Astrocyte (in vitro differentiated cells and primary cell): ENCODE data around the gene UNC50.

Source experiments
- EZH2 ChIP-seq: IDR thresholded peaks from 2 replicates; pipeline ENCODE4 v1.6.1; 2012; ENCODE audit warnings: mild to moderate bottlenecking, low read length, inconsistent platforms; ENCODE audit not compliant: insufficient read depth
- TF ChIP-seq, protein P1 (sequence below): IDR thresholded peaks from 2 replicates; pipeline ENCODE4 v1.5.1; 2011; ENCODE audit warnings: low read depth, mild to moderate bottlenecking, inconsistent platforms, low read length, moderate library complexity; ENCODE audit not compliant: insufficient read depth

DNA sequence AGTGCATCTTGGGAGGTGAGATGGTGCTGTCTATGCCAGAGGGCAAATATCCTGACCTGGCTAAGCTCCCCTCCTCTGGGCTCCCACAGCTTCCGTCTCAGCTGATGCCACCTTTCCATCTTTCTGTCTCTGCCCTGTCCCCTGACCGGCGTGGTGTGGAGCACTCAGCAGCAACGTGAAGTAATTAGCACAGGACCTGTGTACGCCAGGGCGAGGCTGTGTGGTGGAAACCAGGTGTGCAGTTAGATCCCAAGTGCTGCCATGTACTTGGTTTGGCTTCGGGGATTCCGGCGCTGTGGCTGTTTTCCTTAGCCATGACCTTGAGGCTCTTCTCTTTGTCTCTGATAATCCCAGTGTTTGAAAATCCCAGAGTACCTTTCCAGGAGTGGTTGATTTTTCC, 36.6 kb upstream of the UNC50 start:
- TF ChIP-seq, protein P1, sequence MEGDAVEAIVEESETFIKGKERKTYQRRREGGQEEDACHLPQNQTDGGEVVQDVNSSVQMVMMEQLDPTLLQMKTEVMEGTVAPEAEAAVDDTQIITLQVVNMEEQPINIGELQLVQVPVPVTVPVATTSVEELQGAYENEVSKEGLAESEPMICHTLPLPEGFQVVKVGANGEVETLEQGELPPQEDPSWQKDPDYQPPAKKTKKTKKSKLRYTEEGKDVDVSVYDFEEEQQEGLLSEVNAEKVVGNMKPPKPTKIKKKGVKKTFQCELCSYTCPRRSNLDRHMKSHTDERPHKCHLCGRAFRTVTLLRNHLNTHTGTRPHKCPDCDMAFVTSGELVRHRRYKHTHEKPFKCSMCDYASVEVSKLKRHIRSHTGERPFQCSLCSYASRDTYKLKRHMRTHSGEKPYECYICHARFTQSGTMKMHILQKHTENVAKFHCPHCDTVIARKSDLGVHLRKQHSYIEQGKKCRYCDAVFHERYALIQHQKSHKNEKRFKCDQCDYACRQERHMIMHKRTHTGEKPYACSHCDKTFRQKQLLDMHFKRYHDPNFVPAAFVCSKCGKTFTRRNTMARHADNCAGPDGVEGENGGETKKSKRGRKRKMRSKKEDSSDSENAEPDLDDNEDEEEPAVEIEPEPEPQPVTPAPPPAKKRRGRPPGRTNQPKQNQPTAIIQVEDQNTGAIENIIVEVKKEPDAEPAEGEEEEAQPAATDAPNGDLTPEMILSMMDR: no peak
- no peak for TF ChIP-seq EZH2
